ENCODE results near the gene CNGA3. TPM values are rescaled to one million over a fixed set of nuclear protein-coding genes. Genes with fewer than 3 reads are reported as not detected.

CNGA3 gene
- total RNA-seq, 1 donor from 2014 or later, result not detected

GRCh38 chr2:98438190-98439133 lies 92.2 kb downstream of the CNGA3 start:
- no peak for DNase-seq (ENCODE audit: low read depth in 2 of 2)

GRCh38 chr2:98441706-98442450 lies 95.6 kb downstream of the CNGA3 start:
- DNase-seq (ENCODE audit: low read depth in 2 of 2), result no peak

GRCh38 chr2:98442488-98442887 lies 96.2 kb downstream of the CNGA3 start:
- no peak for DNase-seq (ENCODE audit: low read depth in 2 of 2)

- peak; percentile 72 to 84 for DNase-seq (ENCODE audit: low read depth in 2 of 2)
These were observed 98.3 kb downstream of the CNGA3 start, which contains the start of gene INPP4A for GRCh38 chr2:98444436-98445176. INPP4A (plus strand) TSS chr2:98444858; CDS start chr2:98520049, 75,191 bp downstream.

GRCh38 chr2:98445177-98445682 lies 99.0 kb downstream of the CNGA3 start:
- DNase-seq (ENCODE audit: low read depth in 2 of 2), result peak; percentile 29 to 33

GRCh38 chr2:98445683-98446581 lies 99.7 kb downstream of the CNGA3 start:
- DNase-seq (ENCODE audit: low read depth in 2 of 2), result peak; percentile 16 to 50

GRCh38 chr2:98446850-98447249 lies 100.6 kb downstream of the CNGA3 start:
- no peak for DNase-seq (ENCODE audit: low read depth in 2 of 2)

Other genes starting within 250 kb of the CNGA3 start
- gene INPP4A, start 98.4 kb downstream of the CNGA3 start, total RNA-seq, result 14.2 and 18.5 TPM in 2 replicates